ENCODE data around the gene PLEKHA7. TPM values are rescaled to one million over a fixed set of nuclear protein-coding genes. Genes with fewer than 3 reads are reported as not detected.
"Not testable (repeated sequence)": the region's sequence is repeated elsewhere in the genome, so short reads cannot be mapped to it uniquely, and the experiment has no call there.

The PLEKHA7 gene
- total and polyA plus RNA-seq, 2 of the 13 experiments (the other 11 are each of a cell fraction or from before 2014, with no cell fraction given), result 17.5 to 18.7 TPM

- ChIA-PET POLR2A (interaction anchor here (2.0 kb wide), 1 partner anchor 12 kb away, joined by 8 read pairs; the partner anchor contains the start of gene PLEKHA7), CTCF (ENCODE audit: low intra/inter-chr PET ratio, low total read pairs) (no interaction called here)
- peaks cover 2 to 4% of the 10 kb centered on the region in 2 experiments; a peak in 1 of 5 replicates for H3K36me3 ChIP-seq (replicated peaks in 1 of 2; ENCODE audit: control insufficient read depth in 1 of 2, insufficient read depth in 2 of 2, low read length in 2 of 2)
- intact Hi-C loops (cut with micrococcal nuclease; ENCODE audit: unreplicated experiment) (no loop called here), in situ Hi-C loops (cut with HindIII; ENCODE audit: extremely low pct_ligation_motif_present, low pct_unique_long_range_greater_than_20kb) (no loop called here)
- FAIRE-seq (no peak), DNase-seq (ENCODE audit: low spot score) (no peak), ATAC-seq (no peak)
- BruUV-seq (replicated peaks), result no TSS peak
- peaks cover 14% of the 10 kb centered on the region for H4K20me1 ChIP-seq (ENCODE audit: insufficient read depth, low read length)
- peaks cover 59% of the 10 kb centered on the region for H3K4me1 ChIP-seq (ENCODE audit: insufficient read depth, low read length)
- peaks cover 38% of the 10 kb centered on the region for H3K79me2 ChIP-seq (ENCODE audit: insufficient read depth, low read length)
- no peak for TF ChIP-seq ZNF251 (CRISPR knock-in tag; IDR thresholded peaks at IDR 0.05)
- peak in 1 of 2 experiments; percentile 68 for TF ChIP-seq REST (IDR thresholded peaks at IDR 0.05; ENCODE audit: borderline replicate concordance in 1 of 2, low read depth in 1 of 2, low read length in 2 of 2)
- H3K9ac ChIP-seq (ENCODE audit: insufficient read depth, low read depth, low read length), result no peak overlapping the region
- no peak overlapping the region for H3K27ac ChIP-seq (ENCODE audit: extremely low read length, insufficient read depth, low read length)
- WGBS (ENCODE audit: low lambda C conversion rate), result 100% methylated on average over 2 of the region's 2 CpGs
- H3K4me2 ChIP-seq (ENCODE audit: low read depth, low read length), result no peak overlapping the region
- H3K27me3 ChIP-seq (ENCODE audit: control insufficient read depth in 1 of 2, insufficient read depth in 2 of 2, low read length in 2 of 2), result no peaks in the 10 kb centered on the region
- H3K9me3 ChIP-seq (ENCODE audit: low read length), result no peaks in the 10 kb centered on the region
- H3K4me3 ChIP-seq (replicated peaks in 1 of 3; ENCODE audit: insufficient read depth in 1 of 3, low read depth in 2 of 3, low read length in 3 of 3), result no peak overlapping the region
- H2AFZ ChIP-seq (ENCODE audit: low read length), result no peak overlapping the region
Observed at GRCh38 chr11:17000987-17001386, 13.2 kb downstream of the PLEKHA7 start.

- CTCF ChIA-PET (ENCODE audit: low intra/inter-chr PET ratio, low total read pairs); H3K36me3 ChIP-seq (replicated peaks in 1 of 2; ENCODE audit: control insufficient read depth in 1 of 2, insufficient read depth in 2 of 2, low read length in 2 of 2); H3K27ac ChIP-seq (ENCODE audit: extremely low read length, insufficient read depth, low read length); FAIRE-seq; H3K9me3 ChIP-seq (ENCODE audit: low read length); in situ Hi-C loops (cut with HindIII; ENCODE audit: extremely low pct_ligation_motif_present, low pct_unique_long_range_greater_than_20kb); DNase-seq (ENCODE audit: low spot score); POLR2A ChIA-PET; H3K4me3 ChIP-seq (replicated peaks in 1 of 3; ENCODE audit: insufficient read depth in 1 of 3, low read depth in 2 of 3, low read length in 3 of 3); H3K27me3 ChIP-seq (ENCODE audit: control insufficient read depth in 1 of 2, insufficient read depth in 2 of 2, low read length in 2 of 2); ATAC-seq; H2AFZ ChIP-seq (ENCODE audit: low read length); H3K4me2 ChIP-seq (ENCODE audit: low read depth, low read length); H3K9ac ChIP-seq (ENCODE audit: insufficient read depth, low read depth, low read length); BruUV-seq (replicated peaks); intact Hi-C loops (cut with micrococcal nuclease; ENCODE audit: unreplicated experiment): not testable (repeated sequence)
- peaks cover 14% of the 10 kb centered on the region for H4K20me1 ChIP-seq (ENCODE audit: insufficient read depth, low read length)
- H3K79me2 ChIP-seq (ENCODE audit: insufficient read depth, low read length), result peaks cover 37% of the 10 kb centered on the region
- peaks cover 52% of the 10 kb centered on the region for H3K4me1 ChIP-seq (ENCODE audit: insufficient read depth, low read length)
- WGBS (ENCODE audit: low lambda C conversion rate), result 0% methylated on average over 1 of the region's 1 CpG
Observed at GRCh38 chr11:17000253-17000652, 14.0 kb downstream of the PLEKHA7 start.
